Measurements from ENCODE around the gene SLC48A1.

The SLC48A1 gene

DNA sequence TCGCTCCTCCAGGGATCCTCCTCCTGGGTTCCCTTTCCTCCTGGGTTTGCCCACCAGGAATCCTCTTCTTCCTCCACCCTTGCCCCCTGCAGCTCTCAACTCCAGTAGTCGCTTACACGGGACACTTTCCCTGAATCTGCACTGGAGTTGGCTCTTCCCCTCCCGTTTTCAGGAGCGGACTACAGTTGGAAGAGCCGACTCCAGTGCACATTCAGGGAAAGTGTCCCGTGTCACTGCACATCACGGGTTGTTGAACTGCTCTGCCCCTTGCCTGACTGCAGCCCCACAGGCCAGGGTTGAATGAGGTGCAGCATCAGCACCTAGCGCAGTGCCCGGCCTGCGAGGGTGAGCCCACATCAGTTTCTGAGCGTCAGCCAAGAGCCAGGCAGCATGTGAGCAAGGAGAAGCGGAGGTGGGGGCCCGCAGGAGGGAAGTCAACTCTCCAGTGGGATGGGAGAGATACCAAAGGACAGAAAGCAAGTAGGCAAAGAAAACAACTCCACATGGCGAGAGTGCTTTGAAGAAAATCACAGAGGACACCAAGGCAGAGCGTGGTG lies 27.5 kb upstream of the SLC48A1 start:
- Histone ChIP-seq H3K36me3 (replicated peaks) (no peaks in the 10 kb centered on the region), H3K4me3 (ENCODE audit: low read depth, low read length) (no peak overlapping the region), H3K27ac (no peak overlapping the region), H3K27me3 (replicated peaks) (peaks cover 8% of the 10 kb centered on the region)
- DNase-seq: no peak
- in situ Hi-C loops (cut with HindIII; ENCODE audit: low pct_ligation_motif_present, low sequenced_read_pairs): no loop called here
- no peak for TF ChIP-seq CTCF (IDR thresholded peaks at IDR 0.05; ENCODE audit: low read depth, low read length, missing control alignments)

DNA sequence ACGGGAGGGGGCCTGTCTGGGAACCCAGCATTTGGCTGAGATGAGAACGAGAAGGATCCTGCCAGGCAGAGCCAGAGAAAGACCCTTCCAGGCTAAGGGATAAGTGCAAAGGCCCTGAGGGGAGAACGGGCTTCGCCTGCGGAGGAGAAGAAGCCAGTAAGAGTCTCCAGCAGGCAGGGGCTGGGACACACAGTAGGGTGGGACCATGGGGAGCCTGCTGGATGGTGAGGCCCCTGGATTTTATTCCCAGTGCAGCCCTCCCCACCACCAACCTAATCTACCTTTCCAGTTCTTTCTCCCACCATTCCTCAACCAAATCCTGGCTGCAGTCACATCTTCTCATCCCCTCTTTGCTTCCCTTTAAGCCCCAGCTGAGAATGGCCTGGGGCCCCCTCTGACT lies 27.0 kb upstream of the SLC48A1 start:
- Histone ChIP-seq H3K4me3 (ENCODE audit: low read depth, low read length) (no peak overlapping the region), H3K36me3 (replicated peaks) (no peaks in the 10 kb centered on the region), H3K27ac (no peak overlapping the region), H3K27me3 (replicated peaks) (peaks cover 8% of the 10 kb centered on the region)
- TF ChIP-seq CTCF (IDR thresholded peaks at IDR 0.05; ENCODE audit: low read depth, low read length, missing control alignments): no peak
- in situ Hi-C loops (cut with HindIII; ENCODE audit: low pct_ligation_motif_present, low sequenced_read_pairs): no loop called here
- no peak for DNase-seq

DNA sequence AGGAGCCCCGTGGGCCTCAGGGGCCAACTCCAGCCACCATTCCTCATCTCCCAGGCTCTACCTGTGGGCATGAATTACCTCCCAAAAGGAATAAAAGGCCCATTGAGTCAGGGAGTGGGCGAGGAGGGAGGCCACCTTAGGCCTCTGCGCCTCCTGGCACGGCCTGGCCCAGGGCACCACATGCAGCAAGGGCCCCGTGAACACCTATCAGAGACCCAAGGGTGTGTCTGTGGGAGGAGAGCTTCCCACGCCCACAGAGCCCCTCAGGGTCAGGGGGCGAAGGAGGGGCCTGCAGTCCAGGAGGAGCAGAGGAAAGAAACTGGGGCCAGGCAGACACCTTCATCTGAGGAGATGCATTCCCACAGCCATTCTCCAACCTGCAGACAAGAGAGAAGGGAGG lies 26.5 kb upstream of the SLC48A1 start:
- no peak for TF ChIP-seq CTCF (IDR thresholded peaks at IDR 0.05; ENCODE audit: low read depth, low read length, missing control alignments)
- Histone ChIP-seq H3K36me3 (replicated peaks) (no peaks in the 10 kb centered on the region), H3K27ac (no peak overlapping the region), H3K4me3 (ENCODE audit: low read depth, low read length) (no peak overlapping the region), H3K27me3 (replicated peaks) (peaks cover 8% of the 10 kb centered on the region)
- no peak for DNase-seq
- in situ Hi-C loops (cut with HindIII; ENCODE audit: low pct_ligation_motif_present, low sequenced_read_pairs): no loop called here

GRCh38 chr12:47747126-47747525 lies 25.9 kb upstream of the SLC48A1 start:
- Histone ChIP-seq H3K27ac (no peak overlapping the region), H3K36me3 (replicated peaks) (no peaks in the 10 kb centered on the region), H3K27me3 (replicated peaks) (peaks cover 8% of the 10 kb centered on the region), H3K4me3 (ENCODE audit: low read depth, low read length) (no peak overlapping the region)
- no peak for TF ChIP-seq CTCF (IDR thresholded peaks at IDR 0.05; ENCODE audit: low read depth, low read length, missing control alignments)
- no peak for DNase-seq
- in situ Hi-C loops (cut with HindIII; ENCODE audit: low pct_ligation_motif_present, low sequenced_read_pairs): no loop called here

GRCh38 chr12:47747596-47748506 lies 25.2 kb upstream of the SLC48A1 start:
- in situ Hi-C loops (cut with HindIII; ENCODE audit: low pct_ligation_motif_present, low sequenced_read_pairs): no loop called here
- no peak overlapping the region for H3K27ac ChIP-seq
- TF ChIP-seq CTCF (IDR thresholded peaks at IDR 0.05; ENCODE audit: low read depth, low read length, missing control alignments): no peak
- DNase-seq: no peak
- no peak overlapping the region for H3K4me3 ChIP-seq (ENCODE audit: low read depth, low read length)
- H3K27me3 ChIP-seq (replicated peaks): peaks cover 8% of the 10 kb centered on the region
- H3K36me3 ChIP-seq (replicated peaks): no peaks in the 10 kb centered on the region

All from brain microvascular endothelial cell (primary cell).